ENCODE data around the gene EFNA2.

GRCh38 chr19:1264801-1265614, 20.7 kb upstream of the EFNA2 start:
- no peak for TF ChIP-seq POLR2A (IDR thresholded peaks at IDR 0.05)
- peak in 1 of 3 donors; percentile 34 for TF ChIP-seq CTCF (IDR thresholded peaks at IDR 0.05)
